ENCODE results near the gene FBXO27.
"Not testable (repeated sequence)": the region's sequence is repeated elsewhere in the genome, so short reads cannot be mapped to it uniquely, and the experiment has no call there.

The FBXO27 gene

GRCh38 chr19:39037194-39037593 lies 4.8 kb upstream of the FBXO27 start:
- no peak for FAIRE-seq

- FAIRE-seq: no peak
Observed at GRCh38 chr19:39036581-39036980, 4.2 kb upstream of the FBXO27 start.

- FAIRE-seq: peak; percentile 99
Observed at GRCh38 chr19:39031368-39032062, 834 bp downstream of the FBXO27 start.

GRCh38 chr19:39030854-39031367 lies 1.4 kb downstream of the FBXO27 start:
- FAIRE-seq: no peak

GRCh38 chr19:39024875-39025641 lies 7.3 kb downstream of the FBXO27 start:
- FAIRE-seq: no peak

- FAIRE-seq: no peak
Observed at GRCh38 chr19:39021063-39021462, 11.3 kb downstream of the FBXO27 start.

- FAIRE-seq: no peak
Observed at GRCh38 chr19:39017646-39018045, 14.7 kb downstream of the FBXO27 start.

GRCh38 chr19:39017026-39017425 lies 15.3 kb downstream of the FBXO27 start:
- FAIRE-seq: no peak

- no peak for FAIRE-seq
Observed at GRCh38 chr19:39014037-39014436, 18.3 kb downstream of the FBXO27 start.

- FAIRE-seq: no peak
Observed at GRCh38 chr19:39009001-39009400, 23.3 kb downstream of the FBXO27 start.

- FAIRE-seq: no peak
Observed at GRCh38 chr19:39008137-39008536, 24.2 kb downstream of the FBXO27 start.

- no peak for FAIRE-seq
Observed at GRCh38 chr19:39007096-39007495, 25.3 kb downstream of the FBXO27 start.

- FAIRE-seq: no peak
Observed at GRCh38 chr19:39004403-39004802, 27.9 kb downstream of the FBXO27 start.

- FAIRE-seq: no peak
Observed at GRCh38 chr19:39003796-39004195, 28.6 kb downstream of the FBXO27 start.

- FAIRE-seq: no peak
Observed at GRCh38 chr19:39003188-39003587, 29.2 kb downstream of the FBXO27 start.

- FAIRE-seq: no peak
Observed at GRCh38 chr19:39001041-39001440, 31.3 kb downstream of the FBXO27 start.

- not testable (repeated sequence) for FAIRE-seq
Observed at GRCh38 chr19:38997576-38997975, 34.8 kb downstream of the FBXO27 start.

GRCh38 chr19:38993271-38993670 lies 39.1 kb downstream of the FBXO27 start:
- no peak for FAIRE-seq

GRCh38 chr19:38990949-38991697 lies 41.2 kb downstream of the FBXO27 start:
- FAIRE-seq: no peak

GRCh38 chr19:38989614-38990013 lies 42.7 kb downstream of the FBXO27 start:
- FAIRE-seq: not testable (repeated sequence)

- no peak for FAIRE-seq
Observed at GRCh38 chr19:38989066-38989605, 43.2 kb downstream of the FBXO27 start.

GRCh38 chr19:38988627-38989026 lies 43.7 kb downstream of the FBXO27 start:
- FAIRE-seq: not testable (repeated sequence)

- not testable (repeated sequence) for FAIRE-seq
Observed at GRCh38 chr19:38987745-38988144, 44.6 kb downstream of the FBXO27 start.
